ENCODE data around the gene RSPH1.

RSPH1 gene

GRCh38 chr21:42461881-42462877 lies 33.8 kb downstream of the RSPH1 start:
- no peak for DNase-seq

- no peak for DNase-seq
Measured at GRCh38 chr21:42461185-42461520, 34.9 kb downstream of the RSPH1 start.

- DNase-seq: no peak
Measured at GRCh38 chr21:42460391-42461184, 35.4 kb downstream of the RSPH1 start.

GRCh38 chr21:42459546-42460215 lies 36.3 kb downstream of the RSPH1 start:
- DNase-seq: no peak

GRCh38 chr21:42459082-42459460 lies 37.0 kb downstream of the RSPH1 start:
- DNase-seq: no peak

- no peak for DNase-seq
Measured at GRCh38 chr21:42456457-42456856, 39.6 kb downstream of the RSPH1 start.

GRCh38 chr21:42455754-42456440 lies 40.1 kb downstream of the RSPH1 start:
- no peak for DNase-seq

GRCh38 chr21:42455196-42455595 lies 40.8 kb downstream of the RSPH1 start:
- DNase-seq: no peak

- no peak for DNase-seq
Measured at GRCh38 chr21:42454786-42455185, 41.2 kb downstream of the RSPH1 start.

- DNase-seq: no peak
Measured at GRCh38 chr21:42453986-42454570, 41.9 kb downstream of the RSPH1 start.

GRCh38 chr21:42453224-42453985 lies 42.6 kb downstream of the RSPH1 start:
- no peak for DNase-seq

GRCh38 chr21:42452401-42453223 lies 43.4 kb downstream of the RSPH1 start:
- DNase-seq: no peak

GRCh38 chr21:42451941-42452340 lies 44.1 kb downstream of the RSPH1 start:
- no peak for DNase-seq

- DNase-seq: no peak
Measured at GRCh38 chr21:42448686-42449085, 47.3 kb downstream of the RSPH1 start.

GRCh38 chr21:42447732-42448131 lies 48.3 kb downstream of the RSPH1 start:
- no peak for DNase-seq

GRCh38 chr21:42447182-42447581 lies 48.8 kb downstream of the RSPH1 start:
- DNase-seq: no peak

- no peak for DNase-seq
Measured at GRCh38 chr21:42446531-42446930, 49.5 kb downstream of the RSPH1 start.

- no peak for DNase-seq
Measured at GRCh38 chr21:42445311-42445710, 50.7 kb downstream of the RSPH1 start.

GRCh38 chr21:42444745-42445059 lies 51.3 kb downstream of the RSPH1 start:
- DNase-seq: no peak

- no peak for DNase-seq
Measured at GRCh38 chr21:42443876-42444744, 51.9 kb downstream of the RSPH1 start.

Measured in fibroblast of upper back skin (primary cell).